ENCODE measurements around the gene ANKMY1.

DNA sequence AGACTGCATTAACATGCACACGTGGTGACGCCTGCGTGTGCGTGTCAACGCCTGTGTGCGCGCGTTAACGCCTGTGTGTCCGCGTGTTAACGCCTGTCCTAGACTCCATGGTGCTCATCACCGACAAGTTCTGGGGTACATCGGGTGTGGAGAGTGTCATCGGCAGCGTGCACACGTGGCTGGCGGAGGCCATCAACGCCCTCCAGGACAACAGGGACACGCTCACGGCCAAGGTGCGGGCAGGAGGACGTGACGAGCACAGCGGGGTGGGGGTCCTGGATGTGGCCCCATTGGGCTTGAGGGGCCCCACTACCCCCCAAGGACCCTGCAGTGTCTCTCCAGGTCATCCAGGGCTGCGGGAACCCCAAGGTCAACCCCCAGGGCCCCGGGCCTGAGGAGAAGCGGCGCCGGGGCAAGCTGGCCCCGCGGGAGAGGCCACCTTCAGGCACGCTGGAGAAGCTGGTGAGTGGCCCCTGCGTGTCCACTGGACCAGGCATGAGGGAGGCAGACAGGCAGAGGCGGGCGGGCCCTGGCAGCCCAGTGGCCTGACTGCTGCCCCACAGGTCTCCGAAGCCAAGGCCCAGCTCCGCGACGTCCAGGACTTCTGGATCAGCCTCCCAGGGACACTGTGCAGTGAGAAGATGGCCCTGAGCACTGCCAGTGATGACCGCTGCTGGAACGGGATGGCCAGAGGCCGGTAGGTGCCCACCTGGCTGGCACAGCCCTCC, 93.1 kb downstream of the ANKMY1 start:
- TF ChIP-seq, protein P1, sequence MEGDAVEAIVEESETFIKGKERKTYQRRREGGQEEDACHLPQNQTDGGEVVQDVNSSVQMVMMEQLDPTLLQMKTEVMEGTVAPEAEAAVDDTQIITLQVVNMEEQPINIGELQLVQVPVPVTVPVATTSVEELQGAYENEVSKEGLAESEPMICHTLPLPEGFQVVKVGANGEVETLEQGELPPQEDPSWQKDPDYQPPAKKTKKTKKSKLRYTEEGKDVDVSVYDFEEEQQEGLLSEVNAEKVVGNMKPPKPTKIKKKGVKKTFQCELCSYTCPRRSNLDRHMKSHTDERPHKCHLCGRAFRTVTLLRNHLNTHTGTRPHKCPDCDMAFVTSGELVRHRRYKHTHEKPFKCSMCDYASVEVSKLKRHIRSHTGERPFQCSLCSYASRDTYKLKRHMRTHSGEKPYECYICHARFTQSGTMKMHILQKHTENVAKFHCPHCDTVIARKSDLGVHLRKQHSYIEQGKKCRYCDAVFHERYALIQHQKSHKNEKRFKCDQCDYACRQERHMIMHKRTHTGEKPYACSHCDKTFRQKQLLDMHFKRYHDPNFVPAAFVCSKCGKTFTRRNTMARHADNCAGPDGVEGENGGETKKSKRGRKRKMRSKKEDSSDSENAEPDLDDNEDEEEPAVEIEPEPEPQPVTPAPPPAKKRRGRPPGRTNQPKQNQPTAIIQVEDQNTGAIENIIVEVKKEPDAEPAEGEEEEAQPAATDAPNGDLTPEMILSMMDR (IDR thresholded peaks at IDR 0.05), result no peak
- TF ChIP-seq POLR2A (IDR thresholded peaks at IDR 0.05) (no peak), POLR2AphosphoS5 (IDR thresholded peaks at IDR 0.05) (no peak)
